Lower leg skin (tissue), 4 donors: ENCODE data around the gene AFAP1L1. TPM values are rescaled to one million over a fixed set of nuclear protein-coding genes. Genes with fewer than 3 reads are reported as not detected.
"Not testable (repeated sequence)": the region's sequence is repeated elsewhere in the genome, so short reads cannot be mapped to it uniquely, and the experiment has no call there.

Experiments
- DNase-seq, 2 donors: peaks; one replicate each; pipeline ENCODE4 v3.0.0-alpha.2; 2019; ENCODE audit warnings: low spot score in 2 of 2
- H3K4me3 ChIP-seq: fragments of 200-600 bp; sonication (generic); 2 replicates; pipeline ENCODE4 v1.5.1; 2017; ENCODE audit warnings: mild to moderate bottlenecking, low read depth; ENCODE audit not compliant: poor library complexity, severe bottlenecking
- POLR2A ChIP-seq, 2 donors: fragments of 450-650 bp; IDR thresholded peaks; one replicate each; pipeline ENCODE4 v1.6.1; 2016 to 2017; ENCODE audit warnings: antibody characterized with exemption in 2 of 2, mild to moderate bottlenecking in 1 of 2, moderate library complexity in 1 of 2
- WGBS, 2 donors: methylation state at CpG; one replicate each; pipeline ENCODE4 v1.1.5; 2018; 5-methylcytosine and 5-hydroxymethylcytosine counted together
- intact Hi-C: fragments of 100-400 bp; cut with DNase I; formaldehyde crosslinking; loops from one replicate; pipeline ENCODE4 v1.15.0; 2023; ENCODE audit warnings: low total_unique reads
- total RNA-seq, 4 donors: library from RNA; depleted of rRNA; stranded (reverse); fragments of >200 nt; gene quantifications; one replicate each; pipeline ENCODE4 v1.1.0, GENCODE V29; 2016
- TF ChIP-seq, protein P1 (sequence below), 3 donors: fragments of 450-650 bp; IDR thresholded peaks; one replicate each; pipeline ENCODE4 v1.5.1; 2016; ENCODE audit warnings: antibody characterized with exemption in 3 of 3, mild to moderate bottlenecking in 3 of 3, moderate library complexity in 2 of 3

AFAP1L1 gene
- total RNA-seq, 4 donors from 2014 or later = 6.3 to 10.8 (median 8.0) TPM

DNA sequence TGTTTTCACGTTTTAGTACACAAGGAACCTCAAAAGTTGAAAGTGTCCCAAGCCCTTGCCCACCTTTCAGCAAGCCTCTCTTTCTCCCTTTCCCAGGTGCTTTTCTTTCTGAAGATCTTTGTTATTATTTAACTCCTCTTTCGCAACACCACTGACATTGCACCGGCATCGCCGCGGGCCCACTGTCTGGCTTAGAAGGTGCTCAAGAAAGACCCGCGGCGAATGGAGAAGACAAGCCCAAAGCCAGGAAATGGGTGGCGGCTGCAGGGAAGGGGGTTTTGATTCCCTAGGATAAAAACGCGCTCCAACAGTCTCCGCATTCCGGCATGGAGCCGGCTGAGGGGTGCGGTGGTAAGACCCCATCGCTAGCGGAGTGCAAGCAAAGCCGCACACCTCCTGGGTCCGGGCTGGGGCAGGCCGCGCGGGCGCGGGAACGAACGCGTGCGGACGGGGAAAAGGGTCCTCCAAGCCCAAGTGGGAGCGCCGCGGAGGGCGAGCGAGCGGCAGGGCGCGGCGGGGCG, 404 bp upstream of the AFAP1L1 start:
- peak overlapping the region; percentile 62 for H3K4me3 ChIP-seq
- TF ChIP-seq POLR2A (IDR thresholded peaks at IDR 0.05) = no peak
- TF ChIP-seq, protein P1, sequence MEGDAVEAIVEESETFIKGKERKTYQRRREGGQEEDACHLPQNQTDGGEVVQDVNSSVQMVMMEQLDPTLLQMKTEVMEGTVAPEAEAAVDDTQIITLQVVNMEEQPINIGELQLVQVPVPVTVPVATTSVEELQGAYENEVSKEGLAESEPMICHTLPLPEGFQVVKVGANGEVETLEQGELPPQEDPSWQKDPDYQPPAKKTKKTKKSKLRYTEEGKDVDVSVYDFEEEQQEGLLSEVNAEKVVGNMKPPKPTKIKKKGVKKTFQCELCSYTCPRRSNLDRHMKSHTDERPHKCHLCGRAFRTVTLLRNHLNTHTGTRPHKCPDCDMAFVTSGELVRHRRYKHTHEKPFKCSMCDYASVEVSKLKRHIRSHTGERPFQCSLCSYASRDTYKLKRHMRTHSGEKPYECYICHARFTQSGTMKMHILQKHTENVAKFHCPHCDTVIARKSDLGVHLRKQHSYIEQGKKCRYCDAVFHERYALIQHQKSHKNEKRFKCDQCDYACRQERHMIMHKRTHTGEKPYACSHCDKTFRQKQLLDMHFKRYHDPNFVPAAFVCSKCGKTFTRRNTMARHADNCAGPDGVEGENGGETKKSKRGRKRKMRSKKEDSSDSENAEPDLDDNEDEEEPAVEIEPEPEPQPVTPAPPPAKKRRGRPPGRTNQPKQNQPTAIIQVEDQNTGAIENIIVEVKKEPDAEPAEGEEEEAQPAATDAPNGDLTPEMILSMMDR (IDR thresholded peaks at IDR 0.05) = no peak
- intact Hi-C loops = no loop called here
- WGBS, 2 donors = 4 to 6% methylated on average over 35 to 40 of the region's 40 CpGs
- DNase-seq = peak in 1 of 2 donors; percentile 87

DNA sequence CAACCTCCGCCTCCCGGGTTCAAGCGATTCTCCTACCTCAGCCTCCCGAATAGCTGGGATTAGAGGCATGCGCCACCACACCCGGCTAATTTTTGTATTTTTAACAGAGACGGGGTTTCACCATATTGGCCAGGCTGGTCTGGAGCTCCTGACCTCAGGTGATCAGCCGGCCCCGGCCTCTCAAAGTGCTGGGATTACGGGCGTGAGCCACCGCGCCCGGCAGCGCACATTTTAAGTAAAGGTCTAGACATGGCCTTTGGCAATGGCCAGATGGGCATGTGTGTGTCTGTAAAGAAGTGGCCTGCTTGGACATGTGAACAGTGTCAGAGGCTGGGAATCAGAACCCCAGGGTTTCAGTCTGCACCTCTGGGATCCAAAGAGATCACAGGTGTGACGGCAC, 1.1 kb downstream of the AFAP1L1 start:
- H3K4me3 ChIP-seq, DNase-seq, intact Hi-C loops: not testable (repeated sequence)
- 71 to 72% methylated on average over 16 of the region's 16 CpGs for WGBS, 2 donors

DNA sequence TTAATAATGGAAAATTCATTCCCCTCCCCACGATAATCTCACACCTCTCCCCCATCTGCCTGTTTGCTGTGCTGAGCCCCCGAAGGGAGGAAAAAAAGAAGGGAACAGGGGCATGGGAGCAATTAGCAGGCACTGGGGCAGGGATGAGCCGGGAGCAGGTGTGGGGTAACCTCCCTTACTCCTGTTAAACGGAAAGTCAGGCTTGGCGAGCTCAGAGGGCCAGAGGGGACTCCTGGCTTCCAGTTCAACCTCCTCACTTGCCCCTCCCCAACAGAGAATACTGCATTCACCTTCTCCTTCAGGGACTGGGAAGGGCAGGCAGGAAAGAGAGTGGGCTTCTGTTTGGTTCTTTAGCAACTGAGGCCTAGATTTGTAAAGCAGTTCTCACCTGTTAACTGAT, 1.6 kb downstream of the AFAP1L1 start:
- TF ChIP-seq, protein P1 (IDR thresholded peaks at IDR 0.05) = no peak
- no peak for TF ChIP-seq POLR2A (IDR thresholded peaks at IDR 0.05)
- DNase-seq = no peak
- WGBS, 2 donors = 54 to 70% methylated on average over 5 of the region's 5 CpGs
- intact Hi-C loops = no loop called here
- no peak overlapping the region for H3K4me3 ChIP-seq

DNA sequence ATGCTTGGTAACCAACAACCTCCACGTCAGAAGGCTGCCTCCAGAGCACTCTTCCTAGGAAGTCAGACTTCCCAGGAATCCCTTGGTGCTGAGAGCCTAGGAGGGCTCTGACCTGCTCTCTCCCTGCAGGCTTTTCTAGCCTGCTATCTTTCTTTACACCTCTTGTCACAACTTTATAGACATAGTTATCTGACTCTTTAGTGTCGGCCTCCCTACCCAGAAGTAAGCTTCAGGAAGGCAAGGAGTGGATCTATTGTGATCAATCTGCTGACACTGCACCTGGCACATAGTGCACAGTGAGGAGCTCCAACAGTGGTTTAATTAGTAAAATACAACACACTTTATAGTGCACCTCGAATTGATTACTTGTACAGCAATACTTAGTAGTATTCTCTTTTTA, 2.3 kb downstream of the AFAP1L1 start:
- intact Hi-C loops = no loop called here
- WGBS, 2 donors = 52 to 56% methylated on average over 3 of the region's 3 CpGs
- no peak for TF ChIP-seq POLR2A (IDR thresholded peaks at IDR 0.05)
- TF ChIP-seq, protein P1 (IDR thresholded peaks at IDR 0.05) = no peak
- H3K4me3 ChIP-seq = no peak overlapping the region
- DNase-seq = no peak

DNA sequence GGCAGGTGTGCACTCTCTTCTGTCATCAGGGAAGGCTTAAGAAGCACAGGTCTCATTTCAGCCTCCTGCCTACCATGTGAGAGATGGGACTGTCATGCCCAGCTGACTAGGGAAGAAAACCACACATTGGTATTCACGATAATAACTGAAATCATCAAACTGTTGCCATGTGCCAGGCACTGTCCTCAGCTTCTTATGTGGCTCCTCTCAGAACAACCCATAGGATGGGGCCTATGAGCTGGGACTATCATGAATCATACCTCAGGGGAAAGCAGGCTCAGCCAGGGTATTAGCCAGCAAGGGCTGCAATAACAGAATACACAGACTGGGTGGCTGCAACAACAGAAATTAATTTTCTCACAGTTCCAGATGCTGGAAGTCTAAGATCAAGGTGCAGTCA, 3.3 kb downstream of the AFAP1L1 start:
- WGBS, 2 donors = 85 to 94% methylated on average over 1 of the region's 1 CpG
- TF ChIP-seq, protein P1 (IDR thresholded peaks at IDR 0.05) = no peak
- TF ChIP-seq POLR2A (IDR thresholded peaks at IDR 0.05) = no peak
- no peak overlapping the region for H3K4me3 ChIP-seq
- no peak for DNase-seq
- intact Hi-C loops = no loop called here

DNA sequence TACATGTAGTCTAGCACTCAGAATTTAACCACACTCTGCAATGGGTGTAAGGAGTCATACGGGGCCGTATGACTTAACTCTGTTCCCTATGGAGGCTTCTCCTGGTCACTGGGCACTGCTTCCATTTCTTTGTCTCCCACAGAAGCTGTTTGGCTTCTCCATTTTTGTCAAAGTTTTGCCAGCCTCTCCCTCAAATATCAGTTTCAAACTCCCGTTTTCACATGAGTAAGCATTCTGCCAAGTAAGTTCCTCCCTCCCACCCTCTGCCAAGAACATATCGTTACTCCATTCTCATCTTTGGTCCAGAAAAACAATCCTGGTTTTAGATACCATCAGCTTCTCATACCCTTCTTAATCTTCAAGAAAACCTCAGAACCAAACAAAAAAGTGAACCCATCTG, 6.1 kb downstream of the AFAP1L1 start:
- 44 to 46% methylated on average over 4 of the region's 4 CpGs for WGBS, 2 donors
- intact Hi-C loops = no loop called here
- no peak for DNase-seq
- TF ChIP-seq, protein P1 (IDR thresholded peaks at IDR 0.05) = no peak
- TF ChIP-seq POLR2A (IDR thresholded peaks at IDR 0.05) = no peak
- H3K4me3 ChIP-seq = no peak overlapping the region
